AG10803 (cell line): ENCODE data around the gene NCOA3.

ENCODE experiments used
- DNase-seq: peaks from one replicate; pipeline ENCODE4 v3.0.0; 2010; ENCODE audit warnings: low read depth
- H3K4me3 ChIP-seq: 2 replicates; pipeline ENCODE4 v1.5.1; 2011; ENCODE audit warnings: mild to moderate bottlenecking, low read length, control low read depth
- CTCF ChIP-seq: conservative IDR thresholded peaks from 2 replicates; pipeline ENCODE4 v1.5.1; 2011; ENCODE audit warnings: mild to moderate bottlenecking, low read length, control low read depth, inconsistent platforms

The NCOA3 gene

GRCh38 chr20:47559141-47559540, 57.5 kb downstream of the NCOA3 start:
- DNase-seq, result peak; percentile 42
- H3K4me3 ChIP-seq, result no peak overlapping the region
- TF ChIP-seq CTCF, result no peak

GRCh38 chr20:47561180-47561579, 59.5 kb downstream of the NCOA3 start:
- DNase-seq, result peak; percentile 92
- TF ChIP-seq CTCF, result no peak
- no peak overlapping the region for H3K4me3 ChIP-seq

GRCh38 chr20:47561603-47562583, 60.2 kb downstream of the NCOA3 start:
- DNase-seq, result no peak
- TF ChIP-seq CTCF, result no peak
- no peak overlapping the region for H3K4me3 ChIP-seq

- no peak for DNase-seq
- H3K4me3 ChIP-seq, result no peak overlapping the region
- TF ChIP-seq CTCF, result no peak
Measured at GRCh38 chr20:47566269-47566668, 64.6 kb downstream of the NCOA3 start.

GRCh38 chr20:47568019-47568418, 66.3 kb downstream of the NCOA3 start:
- H3K4me3 ChIP-seq, result no peak overlapping the region
- peak; percentile 92 for DNase-seq
- TF ChIP-seq CTCF, result no peak

GRCh38 chr20:47568837-47569410, 67.2 kb downstream of the NCOA3 start:
- H3K4me3 ChIP-seq, result no peak overlapping the region
- no peak for TF ChIP-seq CTCF
- no peak for DNase-seq

GRCh38 chr20:47571426-47571825, 69.7 kb downstream of the NCOA3 start:
- DNase-seq, result no peak
- TF ChIP-seq CTCF, result no peak
- no peak overlapping the region for H3K4me3 ChIP-seq
